HFFc6 (cell line): ENCODE measurements around the gene GTF2F2. TPM values are rescaled to one million over a fixed set of nuclear protein-coding genes. Genes with fewer than 3 reads are reported as not detected.

ENCODE experiments used
- DNase-seq: peaks from one replicate; pipeline ENCODE4 v3.0.0-alpha.2; 2018
- H3K27ac Mint-ChIP-seq: 2 replicates; pipeline ENCODE4 v1.8.0; 2020; ENCODE audit warnings: mild to moderate bottlenecking, mixed read lengths
- H3K27me3 Mint-ChIP-seq: 2 replicates; pipeline ENCODE4 v1.8.0; 2021; ENCODE audit warnings: mild to moderate bottlenecking, moderate library complexity, mixed read lengths; ENCODE audit not compliant: insufficient read depth
- H3K36me3 Mint-ChIP-seq: 2 replicates; pipeline ENCODE4 v1.8.0; 2021; ENCODE audit warnings: low read depth, mixed read lengths
- H3K4me1 Mint-ChIP-seq: 2 replicates; pipeline ENCODE4 v1.8.0; 2020; ENCODE audit warnings: low read depth, mixed read lengths
- H3K4me3 Mint-ChIP-seq: 2 replicates; pipeline ENCODE4 v1.8.0; 2020; ENCODE audit warnings: mild to moderate bottlenecking, moderate library complexity, mixed read lengths
- H3K9me3 Mint-ChIP-seq: 2 replicates; pipeline ENCODE4 v1.8.0; 2020; ENCODE audit warnings: mild to moderate bottlenecking, mixed read lengths
- total RNA-seq, 6 experiments: library from RNA; stranded (reverse); fragmentation: NEBNext Ultra II Directional; extraction: Animal tissue kit (Norgen Biotek cat#: 25700); gene quantifications; 2 replicates in 1 of 6; 3 replicates in 5 of 6; pipeline ENCODE4 v1.2.3, GENCODE V29; 2021
- TF ChIP-seq, protein P1 (sequence below): fragments of 200-600 bp; sonication (generic); IDR thresholded peaks from 2 replicates; pipeline ENCODE4 v1.5.0; 2021; ENCODE audit warnings: antibody characterized with exemption, mild to moderate bottlenecking

GTF2F2 gene
- total RNA-seq, 6 experiments from 2014 or later: 22.9 to 31.5 (median 24.7) TPM

DNA sequence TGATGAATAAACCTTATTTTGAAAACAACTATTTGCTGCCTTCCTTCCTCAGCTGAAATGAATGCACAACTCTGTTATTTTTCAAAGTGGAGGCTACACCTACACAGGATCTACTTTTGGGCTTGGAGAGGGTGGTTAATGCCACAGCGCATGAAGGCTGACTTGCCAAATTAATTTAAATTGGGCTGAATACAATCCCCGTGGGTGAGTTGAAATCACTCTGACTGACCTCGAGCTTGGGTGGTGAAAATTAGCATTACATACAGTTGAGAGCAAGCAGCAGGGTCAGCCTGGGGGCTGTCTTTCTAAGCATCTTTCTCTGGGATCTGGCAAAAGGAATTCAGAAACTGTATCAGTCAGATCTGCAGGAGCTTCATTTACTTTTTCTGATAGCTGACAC, 182.2 kb downstream of the GTF2F2 start:
- H3K27me3 Mint-ChIP-seq: peaks cover 3% of the 10 kb centered on the region
- DNase-seq: no peak
- TF ChIP-seq, protein P1, sequence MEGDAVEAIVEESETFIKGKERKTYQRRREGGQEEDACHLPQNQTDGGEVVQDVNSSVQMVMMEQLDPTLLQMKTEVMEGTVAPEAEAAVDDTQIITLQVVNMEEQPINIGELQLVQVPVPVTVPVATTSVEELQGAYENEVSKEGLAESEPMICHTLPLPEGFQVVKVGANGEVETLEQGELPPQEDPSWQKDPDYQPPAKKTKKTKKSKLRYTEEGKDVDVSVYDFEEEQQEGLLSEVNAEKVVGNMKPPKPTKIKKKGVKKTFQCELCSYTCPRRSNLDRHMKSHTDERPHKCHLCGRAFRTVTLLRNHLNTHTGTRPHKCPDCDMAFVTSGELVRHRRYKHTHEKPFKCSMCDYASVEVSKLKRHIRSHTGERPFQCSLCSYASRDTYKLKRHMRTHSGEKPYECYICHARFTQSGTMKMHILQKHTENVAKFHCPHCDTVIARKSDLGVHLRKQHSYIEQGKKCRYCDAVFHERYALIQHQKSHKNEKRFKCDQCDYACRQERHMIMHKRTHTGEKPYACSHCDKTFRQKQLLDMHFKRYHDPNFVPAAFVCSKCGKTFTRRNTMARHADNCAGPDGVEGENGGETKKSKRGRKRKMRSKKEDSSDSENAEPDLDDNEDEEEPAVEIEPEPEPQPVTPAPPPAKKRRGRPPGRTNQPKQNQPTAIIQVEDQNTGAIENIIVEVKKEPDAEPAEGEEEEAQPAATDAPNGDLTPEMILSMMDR: no peak
- no peaks in the 10 kb centered on the region for H3K9me3 Mint-ChIP-seq
- no peak overlapping the region for H3K4me3 Mint-ChIP-seq
- no peak overlapping the region for H3K27ac Mint-ChIP-seq
- no peaks in the 10 kb centered on the region for H3K36me3 Mint-ChIP-seq
- peaks cover 6% of the 10 kb centered on the region for H3K4me1 Mint-ChIP-seq

DNA sequence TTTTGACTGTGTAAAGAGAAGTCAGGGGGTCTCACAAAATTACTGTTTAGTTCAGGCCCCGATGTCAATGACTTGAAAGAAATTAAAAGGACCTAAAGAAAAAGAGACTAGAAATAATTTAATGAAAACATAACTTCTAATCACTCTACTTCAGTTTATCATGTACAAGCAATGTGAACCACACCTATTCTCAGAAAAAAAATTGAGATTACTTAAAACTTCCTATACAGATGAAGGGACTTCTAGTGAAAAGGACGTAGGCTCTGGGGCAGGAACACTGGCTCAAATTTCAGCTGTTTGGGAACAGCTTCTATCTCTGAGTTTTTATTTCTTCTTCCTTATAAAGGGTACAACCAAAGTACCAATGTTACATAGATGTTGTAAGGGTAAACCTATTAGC, 182.7 kb downstream of the GTF2F2 start:
- no peak overlapping the region for H3K4me3 Mint-ChIP-seq
- no peak overlapping the region for H3K27ac Mint-ChIP-seq
- TF ChIP-seq, protein P1: no peak
- no peaks in the 10 kb centered on the region for H3K36me3 Mint-ChIP-seq
- H3K27me3 Mint-ChIP-seq: peaks cover 3% of the 10 kb centered on the region
- no peak for DNase-seq
- H3K9me3 Mint-ChIP-seq: no peaks in the 10 kb centered on the region
- peaks cover 6% of the 10 kb centered on the region for H3K4me1 Mint-ChIP-seq

DNA sequence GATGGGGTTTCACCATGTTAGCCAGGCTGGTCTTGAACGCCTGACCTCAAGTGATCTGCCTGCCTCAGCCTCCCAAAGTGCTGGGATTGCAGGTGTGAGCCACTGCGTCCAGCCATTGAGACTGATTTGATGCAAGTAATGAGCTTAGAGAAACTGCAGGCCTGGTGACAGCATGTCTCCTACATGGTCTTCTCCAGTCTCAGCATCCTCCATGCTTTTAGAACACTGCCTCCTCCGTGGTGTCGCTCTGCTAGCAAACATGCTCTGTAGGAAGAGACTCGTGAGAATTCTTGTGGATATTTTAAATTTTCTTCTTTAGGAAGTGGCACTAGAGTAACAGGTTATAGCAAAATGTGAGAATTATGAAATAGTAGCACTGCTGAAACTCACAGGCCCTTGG, 183.6 kb downstream of the GTF2F2 start:
- Mint-ChIP-seq H3K4me3 (no peak overlapping the region), H3K4me1 (peaks cover 6% of the 10 kb centered on the region), H3K27ac (no peak overlapping the region), H3K9me3 (no peaks in the 10 kb centered on the region), H3K27me3 (peaks cover 3% of the 10 kb centered on the region), H3K36me3 (no peaks in the 10 kb centered on the region)
- DNase-seq: no peak
- TF ChIP-seq, protein P1: no peak

DNA sequence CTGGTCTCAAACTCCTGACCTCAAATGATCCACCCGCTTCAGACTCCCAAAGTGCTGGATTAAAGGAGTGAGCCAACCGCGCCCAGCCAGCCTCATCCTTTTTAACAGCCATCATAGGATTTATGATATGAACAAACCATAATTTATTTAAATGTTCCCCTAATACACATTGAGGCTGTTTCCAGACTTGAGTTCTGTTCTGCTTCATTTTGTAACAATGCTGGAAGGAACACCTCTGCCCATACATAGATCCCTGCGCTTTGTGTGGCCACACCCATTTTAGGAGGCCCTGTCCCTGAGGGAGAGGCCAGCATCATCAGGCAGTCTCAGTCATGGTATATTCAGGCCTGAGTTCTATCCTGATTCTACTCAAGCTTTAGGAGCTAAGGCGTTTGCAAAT, 184.8 kb downstream of the GTF2F2 start:
- H3K27ac Mint-ChIP-seq: no peak overlapping the region
- H3K4me3 Mint-ChIP-seq: no peak overlapping the region
- peaks cover 3% of the 10 kb centered on the region for H3K27me3 Mint-ChIP-seq
- TF ChIP-seq, protein P1: no peak
- no peak for DNase-seq
- no peaks in the 10 kb centered on the region for H3K9me3 Mint-ChIP-seq
- no peaks in the 10 kb centered on the region for H3K36me3 Mint-ChIP-seq
- peaks cover 7% of the 10 kb centered on the region for H3K4me1 Mint-ChIP-seq

DNA sequence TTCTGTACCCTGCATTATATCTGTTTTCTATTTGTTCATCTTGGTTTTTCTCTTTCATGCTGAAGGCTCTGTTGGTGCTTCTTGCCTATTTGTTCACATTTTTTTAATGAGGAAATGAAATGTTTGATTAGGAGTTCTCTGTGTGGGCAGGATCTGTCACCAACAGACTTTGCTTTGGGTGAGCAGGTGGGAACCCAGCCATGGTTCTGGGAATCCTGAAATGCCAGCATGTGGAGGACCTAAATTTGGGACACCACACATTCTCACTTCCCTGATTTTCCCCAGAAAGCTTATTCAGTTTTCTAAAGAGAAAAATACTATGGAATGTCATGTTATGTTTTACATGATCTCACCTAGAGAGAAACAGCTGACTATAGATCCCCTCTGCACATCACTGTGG, 186.7 kb downstream of the GTF2F2 start:
- no peak for DNase-seq
- TF ChIP-seq, protein P1: no peak

More for the DNA sequence above, 186.7 kb downstream of the GTF2F2 start:
- no peaks in the 10 kb centered on the region for H3K9me3 Mint-ChIP-seq
- H3K4me3 Mint-ChIP-seq: no peak overlapping the region
- H3K27me3 Mint-ChIP-seq: peaks cover 1% of the 10 kb centered on the region
- no peak overlapping the region for H3K27ac Mint-ChIP-seq
- H3K36me3 Mint-ChIP-seq: no peaks in the 10 kb centered on the region
- peaks cover 21% of the 10 kb centered on the region for H3K4me1 Mint-ChIP-seq
